HG02610 (cell line): ENCODE results near the gene RBM3.
"Not testable (repeated sequence)": the region's sequence is repeated elsewhere in the genome, so short reads cannot be mapped to it uniquely, and the experiment has no call there.

Experiments
- ATAC-seq: cut with Tn5 transposase; IDR thresholded peaks from one replicate; pipeline ENCODE4 v1.9.1; 2021; ENCODE audit warnings: mild to moderate bottlenecking, moderate library complexity; ENCODE audit not compliant: unreplicated experiment

The RBM3 gene

GRCh38 chrX:48574270-48575266 lies at the start of gene RBM3:
TSS of gene RBM3 (plus strand) at chrX:48574484. CDS start at chrX:48575181, 697 bp downstream.
- peak; percentile 81 for ATAC-seq

- not testable (repeated sequence) for ATAC-seq
Observed at GRCh38 chrX:48525853-48526252, 48.4 kb upstream of the RBM3 start.

DNA sequence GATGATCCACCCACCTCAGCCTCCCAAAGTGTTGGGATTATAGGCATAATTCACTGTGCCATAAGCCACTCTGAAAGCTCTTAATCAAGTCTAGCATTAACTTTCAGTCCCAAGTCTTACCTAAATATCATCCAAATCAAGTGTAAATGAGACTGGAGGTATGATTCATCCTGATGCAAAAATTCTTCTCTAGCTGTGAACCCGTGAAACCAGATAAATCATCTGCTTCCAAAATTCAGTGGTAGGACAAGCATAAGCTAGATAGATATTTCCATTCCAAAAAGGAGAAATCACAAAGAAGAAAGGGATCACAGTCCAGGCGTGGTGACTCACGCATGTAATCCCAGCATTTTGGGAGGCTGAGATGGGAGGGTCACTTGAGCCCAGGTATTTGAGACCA lies 43.5 kb upstream of the RBM3 start:
- no peak for ATAC-seq

GRCh38 chrX:48531358-48531959 lies 42.8 kb upstream of the RBM3 start:
- no peak for ATAC-seq

- ATAC-seq: no peak
Observed at GRCh38 chrX:48532161-48532560, 42.1 kb upstream of the RBM3 start.

GRCh38 chrX:48533165-48533564 lies 41.1 kb upstream of the RBM3 start:
- no peak for ATAC-seq

- ATAC-seq: no peak
Observed at GRCh38 chrX:48538641-48539344, 35.5 kb upstream of the RBM3 start.

- ATAC-seq: peak; percentile 78
Observed at GRCh38 chrX:48539345-48540027, 34.8 kb upstream of the RBM3 start, which contains the start of gene TBC1D25. TSS of gene TBC1D25 (plus strand) at chrX:48539714. CDS start at chrX:48539798, 84 bp downstream.

GRCh38 chrX:48540028-48540375 lies 34.3 kb upstream of the RBM3 start:
- peak; percentile 41 for ATAC-seq

DNA sequence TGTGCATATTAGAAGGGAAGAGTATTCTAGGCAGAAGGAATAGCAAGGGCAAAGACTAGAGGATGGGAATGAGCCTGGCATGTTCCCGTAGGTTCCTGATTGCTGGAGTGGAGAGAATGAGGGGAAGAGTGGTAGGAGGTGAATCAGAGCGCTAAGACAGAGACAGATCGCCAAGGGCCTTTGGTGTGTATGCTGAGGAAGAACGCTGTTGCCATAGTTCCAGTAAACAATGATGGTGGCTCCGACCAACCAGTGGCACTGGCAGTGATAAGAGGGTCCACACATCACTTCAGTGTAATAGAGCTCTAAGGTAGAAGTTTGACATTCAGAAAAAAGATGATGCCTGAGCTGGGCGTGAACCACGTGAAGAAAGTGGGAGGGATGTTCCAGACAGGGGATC lies 33.8 kb upstream of the RBM3 start:
- ATAC-seq: no peak

DNA sequence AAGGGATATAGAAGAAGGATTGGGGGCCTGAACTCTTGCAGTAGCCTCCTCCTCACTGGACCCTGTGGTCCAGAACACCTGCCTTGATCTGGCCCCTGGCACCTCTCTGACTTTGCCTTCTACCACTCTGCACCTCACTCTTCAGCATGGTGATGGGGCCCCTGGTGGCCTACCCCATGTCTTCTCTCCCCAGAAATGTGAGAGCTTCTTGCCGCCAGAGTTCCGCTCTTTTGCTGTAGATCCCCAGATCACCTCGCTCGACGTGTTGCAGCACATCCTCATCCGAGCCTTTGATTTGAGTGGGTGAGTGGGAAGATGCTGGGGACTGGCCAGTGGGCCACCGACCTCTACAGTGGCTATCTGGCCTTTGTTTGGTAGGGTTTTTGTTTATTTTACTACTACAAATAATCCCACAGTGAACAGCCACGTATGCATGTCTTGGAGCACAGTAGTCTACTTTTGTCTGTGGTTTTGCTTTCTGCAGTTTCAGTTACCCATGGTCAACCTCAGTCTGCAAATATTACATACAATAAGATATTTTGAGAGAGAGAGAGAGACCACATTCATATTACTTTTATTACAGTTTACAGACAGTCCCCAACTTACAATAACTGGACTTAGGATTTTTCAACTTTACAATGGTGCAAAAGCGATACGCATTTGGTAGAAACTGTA lies 33.0 kb upstream of the RBM3 start:
- ATAC-seq: no peak

DNA sequence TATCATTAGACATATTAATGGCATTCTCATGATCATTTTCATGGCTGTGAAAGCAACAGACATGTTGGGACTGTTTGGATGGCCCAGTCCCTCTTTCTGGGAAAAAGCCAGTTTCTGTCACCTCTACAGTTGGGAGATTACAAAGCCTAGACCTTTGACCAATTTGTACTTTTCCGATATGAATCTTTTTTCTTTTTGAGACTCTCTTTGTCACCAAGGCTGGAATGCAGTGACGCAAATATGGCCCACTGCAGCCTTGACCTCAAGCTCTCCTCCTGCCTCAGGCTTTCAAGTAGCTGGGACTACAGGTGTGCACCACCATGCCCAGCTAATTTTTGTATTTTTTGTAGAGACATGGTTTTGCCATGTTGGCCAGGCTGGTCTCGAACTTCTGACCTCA lies 25.4 kb upstream of the RBM3 start:
- no peak for ATAC-seq

DNA sequence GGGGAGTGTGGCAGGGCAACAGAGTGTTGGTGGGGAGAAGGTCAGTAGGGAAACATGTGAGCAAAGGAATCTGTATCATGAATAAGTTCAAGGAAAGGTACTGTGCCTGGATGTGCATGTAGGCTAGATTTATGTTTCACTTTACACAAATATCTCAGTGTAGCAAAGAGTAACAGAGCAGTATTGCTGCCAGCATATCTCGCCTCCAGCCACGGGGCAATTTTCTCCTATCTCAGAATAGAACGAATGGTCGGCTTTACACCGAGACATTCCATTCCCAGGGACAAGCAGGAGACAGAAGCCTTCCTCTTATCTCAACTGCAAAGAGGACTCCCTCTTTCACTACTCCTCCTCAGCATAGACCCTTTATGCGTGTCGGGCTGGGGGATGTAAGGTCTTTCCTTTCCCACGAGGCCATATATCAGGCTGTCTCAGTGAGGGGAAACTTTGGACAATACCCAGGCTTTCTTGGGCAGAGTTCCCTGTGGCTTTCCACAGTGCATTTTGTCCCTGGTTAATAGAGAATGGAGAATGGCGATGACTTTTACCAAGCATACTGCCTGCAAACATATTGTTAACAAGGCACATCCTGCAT lies 18.5 kb upstream of the RBM3 start:
- ATAC-seq: not testable (repeated sequence)

DNA sequence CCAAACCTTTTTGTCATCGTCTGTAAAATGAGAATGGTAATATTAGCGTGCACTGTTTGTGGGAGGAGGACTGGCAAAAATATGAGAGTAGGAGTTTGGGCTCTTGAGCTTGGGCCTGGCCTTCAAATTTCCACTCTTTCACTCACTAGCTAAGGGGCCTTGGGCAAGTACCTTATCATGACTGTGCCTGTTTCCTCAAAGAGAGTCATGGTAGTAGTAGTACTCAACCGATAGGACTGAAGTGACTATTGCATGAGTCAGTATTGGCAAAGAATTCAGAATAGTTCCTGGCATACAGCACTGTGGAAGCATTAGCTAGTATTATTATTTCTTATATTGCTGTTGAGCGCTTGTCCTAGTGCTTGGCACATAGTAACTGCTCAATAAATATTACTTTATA lies 16.0 kb upstream of the RBM3 start:
- ATAC-seq: no peak

GRCh38 chrX:48559636-48560035 lies 14.6 kb upstream of the RBM3 start:
- no peak for ATAC-seq

- no peak for ATAC-seq
Observed at GRCh38 chrX:48560056-48560455, 14.2 kb upstream of the RBM3 start.

DNA sequence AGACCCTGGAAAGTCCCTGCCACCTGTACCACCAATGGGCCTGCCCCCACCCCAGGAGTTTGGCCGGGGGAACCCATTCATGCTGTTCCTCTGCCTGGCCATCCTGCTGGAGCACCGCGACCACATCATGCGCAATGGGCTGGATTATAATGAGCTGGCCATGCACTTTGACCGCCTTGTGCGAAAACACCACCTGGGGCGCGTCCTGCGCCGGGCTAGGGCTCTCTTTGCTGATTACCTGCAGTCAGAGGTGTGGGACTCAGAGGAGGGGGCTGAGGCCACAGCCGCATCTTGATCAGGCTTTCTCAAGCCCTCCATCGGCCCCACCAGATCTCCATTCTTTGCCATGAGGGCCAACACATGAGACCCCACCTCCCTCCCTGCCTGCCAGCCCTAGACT lies 13.6 kb upstream of the RBM3 start:
- no peak for ATAC-seq

DNA sequence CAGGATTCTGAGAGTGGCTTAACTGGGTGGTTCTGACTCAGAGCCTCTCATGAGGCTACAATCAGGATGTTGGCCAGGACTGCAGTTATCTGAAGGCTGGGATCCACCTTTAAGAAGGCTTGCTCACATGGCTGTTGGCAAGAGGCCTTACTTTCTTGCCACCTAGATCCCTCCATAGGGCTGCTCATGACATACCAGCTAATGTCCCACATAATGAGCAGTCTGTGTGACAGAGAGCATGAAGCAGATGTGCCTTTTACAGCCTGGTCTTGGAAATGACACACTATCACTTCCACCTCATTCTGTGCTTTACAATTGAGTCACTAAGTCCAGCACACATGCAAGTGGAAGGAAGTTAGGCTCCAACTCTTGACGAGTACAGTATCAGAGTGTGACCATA lies 4.3 kb upstream of the RBM3 start:
- peak; percentile 73 for ATAC-seq

DNA sequence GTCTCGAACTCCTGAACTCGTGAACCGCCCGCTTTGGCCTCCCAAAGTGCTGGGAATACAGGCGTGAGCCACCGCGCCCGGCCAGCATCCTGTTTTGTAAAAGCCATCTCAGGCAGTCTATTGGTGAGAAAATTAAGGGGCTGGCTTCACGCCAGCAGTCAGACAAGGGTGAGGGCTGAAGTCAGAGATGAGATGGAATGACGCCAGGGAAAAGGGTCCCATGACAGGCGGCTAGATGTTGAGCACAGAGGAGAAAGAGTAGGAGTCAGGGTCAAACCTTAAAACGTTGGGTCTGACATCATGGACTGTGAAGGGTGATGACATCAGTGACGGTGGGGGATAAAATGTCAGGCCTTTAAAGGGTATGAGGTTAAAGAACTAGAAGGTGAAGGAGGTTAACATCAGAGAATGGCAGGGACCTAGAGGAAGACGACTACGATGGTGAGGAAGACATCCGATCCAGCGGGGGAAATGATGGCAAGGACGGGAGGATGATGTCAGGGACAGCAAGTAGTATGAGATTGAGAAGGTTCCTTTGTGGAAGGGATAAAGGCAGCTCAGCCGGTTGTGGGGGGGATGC lies 504 bp upstream of the RBM3 start:
- ATAC-seq: no peak

- ATAC-seq: no peak
Observed at GRCh38 chrX:48575642-48576041, 1.4 kb downstream of the RBM3 start.
